Muscle layer of colon (tissue), 2 donors: ENCODE data around the gene CLCN3.
"Not testable (repeated sequence)": the region's sequence is repeated elsewhere in the genome, so short reads cannot be mapped to it uniquely, and the experiment has no call there.

Experiments used
- H3K27ac ChIP-seq: one replicate; pipeline ENCODE4 v1.7.0; 2013; ENCODE audit warnings: low read depth, mild to moderate bottlenecking, low read length, moderate library complexity
- H3K27me3 ChIP-seq, 2 donors: one replicate each; pipeline ENCODE4 v1.7.0; 2013; ENCODE audit warnings: low read length in 2 of 2, mild to moderate bottlenecking in 2 of 2; ENCODE audit not compliant: insufficient read depth in 2 of 2, control insufficient read depth in 1 of 2
- H3K36me3 ChIP-seq: one replicate; pipeline ENCODE4 v1.7.0; 2013; ENCODE audit warnings: mild to moderate bottlenecking, low read length; ENCODE audit not compliant: insufficient read depth
- H3K4me1 ChIP-seq: one replicate; pipeline ENCODE4 v1.7.0; 2013; ENCODE audit warnings: mild to moderate bottlenecking, low read length; ENCODE audit not compliant: insufficient read depth
- H3K4me3 ChIP-seq, 2 donors: one replicate each; pipeline ENCODE4 v1.7.0; 2013; ENCODE audit warnings: low read length in 2 of 2, low read depth in 1 of 2, mild to moderate bottlenecking in 1 of 2, moderate library complexity in 1 of 2
- H3K9ac ChIP-seq: one replicate; pipeline ENCODE4 v1.7.0; 2013; ENCODE audit warnings: low read length
- H3K9me3 ChIP-seq: one replicate; pipeline ENCODE4 v1.7.0; 2013; ENCODE audit warnings: mild to moderate bottlenecking, low read length
- donor health status: abdominal sarcoma.
- donor health status: Adenocarcinoma of cecum.

Gene CLCN3

DNA sequence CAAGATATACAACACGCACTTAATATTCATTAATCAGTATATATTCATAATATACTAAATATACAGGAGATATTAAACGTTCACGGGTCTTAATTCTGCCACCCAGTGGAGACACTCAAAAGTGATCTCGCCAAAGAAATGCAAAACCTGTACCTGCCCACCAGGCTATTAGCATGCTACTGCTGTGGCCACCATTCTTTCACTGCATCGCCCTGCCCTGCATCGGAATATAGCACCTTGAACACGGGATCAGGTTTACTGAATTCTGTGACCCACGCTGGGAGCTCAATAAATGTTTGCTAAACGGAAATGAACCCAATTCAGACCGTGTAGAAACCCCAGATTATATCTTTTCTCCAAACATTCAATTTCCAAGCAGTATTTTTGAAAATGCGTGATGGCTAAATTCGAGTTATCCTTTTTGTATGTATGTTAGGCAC lies 840 bp upstream of the CLCN3 start:
- H3K27ac ChIP-seq = peak overlapping the region; percentile 93
- H3K4me3 ChIP-seq = peak overlapping the region; percentile 70 to 98
- no peaks in the 10 kb centered on the region for H3K9me3 ChIP-seq
- peak overlapping the region; percentile 87 for H3K9ac ChIP-seq
- H3K36me3 ChIP-seq = no peaks in the 10 kb centered on the region
- H3K4me1 ChIP-seq = peaks cover 6% of the 10 kb centered on the region
- H3K27me3 ChIP-seq = no peaks in the 10 kb centered on the region

- peak overlapping the region; percentile 93 for H3K27ac ChIP-seq
- peak overlapping the region; percentile 87 for H3K9ac ChIP-seq
- H3K27me3 ChIP-seq = no peaks in the 10 kb centered on the region
- H3K36me3 ChIP-seq = no peaks in the 10 kb centered on the region
- H3K4me3 ChIP-seq = peak overlapping the region; percentile 86 to 98
- H3K4me1 ChIP-seq = peaks cover 6% of the 10 kb centered on the region
- no peaks in the 10 kb centered on the region for H3K9me3 ChIP-seq
These were observed 486 bp downstream of the CLCN3 start for GRCh38 chr4:169620880-169621248.

- Histone ChIP-seq H3K4me3 (peak overlapping the region in 1 of 2 donors; percentile 98), H3K9me3 (no peaks in the 10 kb centered on the region), H3K27me3 (no peaks in the 10 kb centered on the region), H3K9ac (peak overlapping the region; percentile 28), H3K27ac (no peak overlapping the region), H3K4me1 (peaks cover 6% of the 10 kb centered on the region), H3K36me3 (no peaks in the 10 kb centered on the region)
These were observed 1.5 kb downstream of the CLCN3 start for GRCh38 chr4:169621731-169622492.

DNA sequence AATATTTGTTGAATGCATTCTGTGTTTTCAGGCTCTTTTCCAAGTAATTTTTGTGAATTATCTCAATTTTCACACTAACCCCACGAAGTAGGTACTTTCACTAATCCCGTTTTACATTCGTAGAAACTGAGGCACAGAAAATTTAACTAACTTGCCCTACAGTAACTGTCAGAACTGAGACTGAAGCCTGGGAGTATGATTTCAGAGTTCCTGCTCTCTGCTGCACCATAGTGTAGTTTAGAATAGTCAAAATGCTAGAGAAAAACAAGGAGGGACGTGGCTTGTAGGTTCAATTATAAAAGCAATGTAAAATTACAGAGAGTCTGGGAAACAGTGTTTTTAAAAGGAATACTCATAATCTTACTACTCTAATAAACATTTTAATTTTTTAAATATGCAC lies 2.2 kb downstream of the CLCN3 start:
- no peaks in the 10 kb centered on the region for H3K36me3 ChIP-seq
- H3K4me3 ChIP-seq = no peak overlapping the region
- H3K4me1 ChIP-seq = peaks cover 6% of the 10 kb centered on the region
- H3K9me3 ChIP-seq = no peaks in the 10 kb centered on the region
- no peaks in the 10 kb centered on the region for H3K27me3 ChIP-seq
- H3K9ac ChIP-seq = no peak overlapping the region
- H3K27ac ChIP-seq = no peak overlapping the region

- H3K36me3 ChIP-seq, H3K4me3 ChIP-seq, H3K9me3 ChIP-seq, H3K9ac ChIP-seq, H3K4me1 ChIP-seq, H3K27me3 ChIP-seq, H3K27ac ChIP-seq: not testable (repeated sequence)
These were observed 3.6 kb downstream of the CLCN3 start for GRCh38 chr4:169624012-169624411.

- H3K9me3 ChIP-seq = no peaks in the 10 kb centered on the region
These were observed 5.5 kb downstream of the CLCN3 start for GRCh38 chr4:169625886-169626285.

DNA sequence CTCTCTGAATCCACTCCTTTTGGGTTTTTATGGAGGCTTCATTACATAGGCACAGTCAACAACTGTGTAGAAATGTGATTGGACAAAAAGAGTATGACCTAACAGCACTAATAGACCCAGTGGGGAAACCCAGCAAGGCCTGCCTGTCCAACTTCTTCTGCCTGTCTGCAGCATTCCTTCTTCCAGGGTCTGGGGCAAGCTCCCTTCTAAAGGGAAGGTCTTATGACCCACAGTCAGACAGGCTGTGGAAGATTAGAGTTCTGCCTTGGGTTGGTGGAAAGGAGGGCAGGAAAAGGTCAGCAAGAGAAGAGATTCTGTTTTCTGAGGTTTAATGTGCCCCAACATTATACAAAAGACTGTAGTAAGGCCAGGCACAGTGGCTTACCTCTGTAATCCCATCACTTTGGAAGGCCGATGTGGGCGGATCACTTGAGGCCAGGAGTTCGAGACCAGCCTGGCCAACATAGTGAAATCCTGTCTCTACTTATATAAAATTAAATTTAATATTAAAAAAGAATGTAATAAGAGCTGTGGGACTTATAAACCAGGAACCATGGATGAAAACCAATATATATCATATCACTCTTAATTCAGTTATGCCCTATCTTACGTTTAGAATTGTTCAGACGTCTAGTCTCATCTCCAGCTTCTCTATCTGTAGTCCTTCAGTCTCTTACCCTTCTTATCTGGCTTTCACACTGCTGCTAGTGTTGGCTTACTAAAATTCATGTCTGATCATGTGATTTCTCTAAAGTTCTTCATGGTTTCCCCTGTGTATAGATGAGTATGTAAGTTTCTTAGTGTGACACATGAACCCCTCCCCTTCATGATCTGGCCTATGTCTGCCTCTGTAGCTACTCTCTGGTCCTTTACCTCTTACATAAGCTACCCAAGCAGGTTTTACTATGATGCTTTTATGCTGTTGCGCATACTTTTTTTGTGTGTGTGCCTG lies 6.2 kb downstream of the CLCN3 start:
- Histone ChIP-seq H3K36me3 (no peaks in the 10 kb centered on the region), H3K27ac (no peak overlapping the region)

More at GRCh38 chr4:169625886-169626285, 5.5 kb downstream of the CLCN3 start:
- H3K4me1 ChIP-seq = peaks cover 6% of the 10 kb centered on the region
- H3K36me3 ChIP-seq = no peaks in the 10 kb centered on the region
- H3K4me3 ChIP-seq = no peak overlapping the region
- H3K9ac ChIP-seq = no peak overlapping the region
- H3K27me3 ChIP-seq = no peaks in the 10 kb centered on the region
- H3K27ac ChIP-seq = no peak overlapping the region

GRCh38 chr4:169627307-169627706 lies 6.9 kb downstream of the CLCN3 start:
- H3K9me3 ChIP-seq = no peaks in the 10 kb centered on the region
- H3K4me3 ChIP-seq = no peak overlapping the region
- H3K4me1 ChIP-seq = peaks cover under 1% of the 10 kb centered on the region
- H3K27me3 ChIP-seq = no peaks in the 10 kb centered on the region
- no peaks in the 10 kb centered on the region for H3K36me3 ChIP-seq
- no peak overlapping the region for H3K27ac ChIP-seq
- no peak overlapping the region for H3K9ac ChIP-seq

More for the DNA sequence above, 6.2 kb downstream of the CLCN3 start:
- Histone ChIP-seq H3K9ac (no peak overlapping the region), H3K4me1 (peaks cover 6% of the 10 kb centered on the region), H3K4me3 (no peak overlapping the region), H3K27me3 (no peaks in the 10 kb centered on the region), H3K9me3 (no peaks in the 10 kb centered on the region)

DNA sequence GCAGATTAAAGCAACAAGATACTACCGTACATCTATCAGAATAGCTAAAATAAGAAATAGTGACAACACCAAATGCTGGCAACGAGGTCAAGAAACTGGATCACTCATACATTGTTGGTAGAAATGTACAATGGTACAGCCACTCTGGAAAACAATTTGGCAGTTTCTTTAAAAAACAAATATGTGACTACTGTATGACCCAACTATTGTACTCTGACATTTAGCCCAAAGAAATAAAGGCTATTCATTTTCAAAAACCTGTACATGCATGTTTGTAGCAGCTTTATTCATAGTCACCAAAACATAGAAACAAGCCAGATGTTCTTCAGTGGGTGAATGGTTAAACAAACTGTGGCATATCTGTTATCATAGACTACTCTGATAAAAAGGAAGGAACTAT lies 8.2 kb downstream of the CLCN3 start:
- H3K27ac ChIP-seq = no peak overlapping the region
- no peaks in the 10 kb centered on the region for H3K27me3 ChIP-seq
- H3K9ac ChIP-seq = no peak overlapping the region
- H3K4me3 ChIP-seq = no peak overlapping the region
- H3K4me1 ChIP-seq = no peaks in the 10 kb centered on the region
- H3K36me3 ChIP-seq = no peaks in the 10 kb centered on the region
- no peaks in the 10 kb centered on the region for H3K9me3 ChIP-seq

GRCh38 chr4:169630069-169630468 lies 9.7 kb downstream of the CLCN3 start:
- H3K27me3 ChIP-seq = no peaks in the 10 kb centered on the region
- H3K4me3 ChIP-seq = no peak overlapping the region
- no peak overlapping the region for H3K9ac ChIP-seq
- H3K9me3 ChIP-seq = no peaks in the 10 kb centered on the region
- H3K36me3 ChIP-seq = no peaks in the 10 kb centered on the region
- no peak overlapping the region for H3K27ac ChIP-seq
- H3K4me1 ChIP-seq = no peaks in the 10 kb centered on the region

- Histone ChIP-seq H3K4me3 (no peak overlapping the region), H3K27ac (no peak overlapping the region), H3K27me3 (no peaks in the 10 kb centered on the region), H3K9me3 (no peaks in the 10 kb centered on the region), H3K4me1 (no peaks in the 10 kb centered on the region), H3K36me3 (peaks cover 10% of the 10 kb centered on the region), H3K9ac (no peak overlapping the region)
These were observed 12.5 kb downstream of the CLCN3 start for GRCh38 chr4:169632896-169633295.
